Measurements from ENCODE around the gene SMIM27. TPM values are rescaled to one million over a fixed set of nuclear protein-coding genes. Genes with fewer than 3 reads are reported as not detected.
A peak's percentile ranks its signal among the peaks of the same experiment; 100 is the strongest.

SMIM27 gene
- total and polyA plus RNA-seq, 2 of the 13 experiments (the other 11 are each of a cell fraction or from before 2014, with no cell fraction given), result 17.9 to 19.0 TPM

GRCh38 chr9:32578976-32579375, 26.8 kb downstream of the SMIM27 start:
- ChIA-PET CTCF (ENCODE audit: low intra/inter-chr PET ratio, low total read pairs) (interaction anchor here (0.7 to 4.9 kb wide), 3 partner anchors 196 to 390 kb away, joined by 3 to 115 read pairs (median 6); no protein-coding TSS in a partner anchor), POLR2A (interaction anchor here (1.6 kb wide), 1 partner anchor 200 kb away, joined by 4 read pairs; no protein-coding TSS in a partner anchor)
- Histone ChIP-seq H3K4me2 (ENCODE audit: low read depth, low read length) (peak overlapping the region; percentile 45), H3K4me1 (ENCODE audit: insufficient read depth, low read length) (peaks cover 19% of the 10 kb centered on the region), H3K4me3 (replicated peaks in 1 of 3; ENCODE audit: insufficient read depth in 1 of 3, low read depth in 2 of 3, low read length in 3 of 3) (no peak overlapping the region), H3K79me2 (ENCODE audit: insufficient read depth, low read length) (no peaks in the 10 kb centered on the region), H4K20me1 (ENCODE audit: insufficient read depth, low read length) (no peaks in the 10 kb centered on the region), H3K27ac (ENCODE audit: extremely low read length, insufficient read depth, low read length) (no peak overlapping the region), H3K9ac (ENCODE audit: insufficient read depth, low read depth, low read length) (no peak overlapping the region), H3K27me3 (ENCODE audit: control insufficient read depth in 1 of 2, insufficient read depth in 2 of 2, low read length in 2 of 2) (no peaks in the 10 kb centered on the region), H3K9me3 (ENCODE audit: low read length) (no peaks in the 10 kb centered on the region), H3K36me3 (replicated peaks in 1 of 2; ENCODE audit: control insufficient read depth in 1 of 2, insufficient read depth in 2 of 2, low read length in 2 of 2) (no peaks in the 10 kb centered on the region), H2AFZ (ENCODE audit: low read length) (no peak overlapping the region)
- ATAC-seq (no peak), FAIRE-seq (no peak), DNase-seq (ENCODE audit: low spot score) (no peak)
- TF ChIP-seq, protein P1, sequence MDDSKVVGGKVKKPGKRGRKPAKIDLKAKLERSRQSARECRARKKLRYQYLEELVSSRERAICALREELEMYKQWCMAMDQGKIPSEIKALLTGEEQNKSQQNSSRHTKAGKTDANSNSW (CRISPR knock-in tag; IDR thresholded peaks at IDR 0.05; ENCODE audit: borderline replicate concordance), result no peak
- no peak for TF ChIP-seq PAF1 (CRISPR knock-in tag; IDR thresholded peaks at IDR 0.05)
- TF ChIP-seq SRF (IDR thresholded peaks at IDR 0.05; ENCODE audit: low read depth, low read length), result 0 out of 2 replicates have a peak, but pooled peaks have one; percentile 47
- TF ChIP-seq RFXAP (CRISPR knock-in tag; IDR thresholded peaks at IDR 0.05; ENCODE audit: borderline replicate concordance), result no peak
- in situ Hi-C loops (cut with HindIII; ENCODE audit: extremely low pct_ligation_motif_present, low pct_unique_long_range_greater_than_20kb), result no loop called here
- BruUV-seq (replicated peaks), result no TSS peak
- intact Hi-C loops (cut with micrococcal nuclease; ENCODE audit: unreplicated experiment), result loop anchor here (1.0 kb wide), 2 partner anchors 147 to 201 kb away; no protein-coding TSS in a partner anchor
- 17% methylated on average over 5 of the region's 5 CpGs for WGBS (ENCODE audit: low lambda C conversion rate)

GRCh38 chr9:32579706-32580331, 27.7 kb downstream of the SMIM27 start:
- Histone ChIP-seq H3K27ac (ENCODE audit: extremely low read length, insufficient read depth, low read length) (no peak overlapping the region), H2AFZ (ENCODE audit: low read length) (no peak overlapping the region), H3K4me3 (replicated peaks in 1 of 3; ENCODE audit: insufficient read depth in 1 of 3, low read depth in 2 of 3, low read length in 3 of 3) (no peak overlapping the region), H3K27me3 (ENCODE audit: control insufficient read depth in 1 of 2, insufficient read depth in 2 of 2, low read length in 2 of 2) (no peaks in the 10 kb centered on the region), H3K4me1 (ENCODE audit: insufficient read depth, low read length) (peaks cover 18% of the 10 kb centered on the region), H3K79me2 (ENCODE audit: insufficient read depth, low read length) (no peaks in the 10 kb centered on the region), H3K36me3 (replicated peaks in 1 of 2; ENCODE audit: control insufficient read depth in 1 of 2, insufficient read depth in 2 of 2, low read length in 2 of 2) (no peaks in the 10 kb centered on the region), H3K9ac (ENCODE audit: insufficient read depth, low read depth, low read length) (no peak overlapping the region), H3K9me3 (ENCODE audit: low read length) (no peaks in the 10 kb centered on the region), H3K4me2 (ENCODE audit: low read depth, low read length) (0 out of 2 replicates have a peak overlapping the region, but pooled peaks have one; percentile 45), H4K20me1 (ENCODE audit: insufficient read depth, low read length) (no peaks in the 10 kb centered on the region)
- BruUV-seq (replicated peaks), result no TSS peak
- WGBS (ENCODE audit: low lambda C conversion rate), result 0% methylated on average over 4 of the region's 4 CpGs
- ChIA-PET CTCF (ENCODE audit: low intra/inter-chr PET ratio, low total read pairs) (interaction anchor here (0.7 to 4.9 kb wide), 3 partner anchors 197 to 389 kb away, joined by 3 to 115 read pairs (median 6); no protein-coding TSS in a partner anchor), POLR2A (interaction anchor here (1.6 kb wide), 1 partner anchor 201 kb away, joined by 4 read pairs; no protein-coding TSS in a partner anchor)
- in situ Hi-C loops (cut with HindIII; ENCODE audit: extremely low pct_ligation_motif_present, low pct_unique_long_range_greater_than_20kb) (loop anchor here (5.0 kb wide), 1 partner anchor 387 kb away; no protein-coding TSS in a partner anchor), intact Hi-C loops (cut with micrococcal nuclease; ENCODE audit: unreplicated experiment) (loop anchor here (1.0 kb wide), 2 partner anchors 148 to 202 kb away; no protein-coding TSS in a partner anchor)
- FAIRE-seq (peak; percentile 57), DNase-seq (ENCODE audit: low spot score) (peak; percentile 38), ATAC-seq (peak; percentile 51)
- TF ChIP-seq KMT2A (CRISPR knock-in tag; IDR thresholded peaks at IDR 0.05) (no peak), STAG1 (CRISPR knock-in tag; IDR thresholded peaks at IDR 0.05) (peak; percentile 77), CHCHD3 (CRISPR knock-in tag; IDR thresholded peaks at IDR 0.05) (no peak), RAD21 (CRISPR knock-in tag; IDR thresholded peaks at IDR 0.05) (peak; percentile 40), IRX3 (CRISPR knock-in tag; IDR thresholded peaks at IDR 0.05; ENCODE audit: borderline replicate concordance, low read depth) (no peak), GFI1 (CRISPR knock-in tag; IDR thresholded peaks at IDR 0.05; ENCODE audit: borderline replicate concordance) (0 out of 2 replicates have a peak, but pooled peaks have one; percentile 24), ZNF225 (CRISPR knock-in tag; IDR thresholded peaks at IDR 0.05) (no peak), SMC3 (IDR thresholded peaks at IDR 0.05; ENCODE audit: low read length) (peak; percentile 88)
- TF ChIP-seq, protein P2, sequence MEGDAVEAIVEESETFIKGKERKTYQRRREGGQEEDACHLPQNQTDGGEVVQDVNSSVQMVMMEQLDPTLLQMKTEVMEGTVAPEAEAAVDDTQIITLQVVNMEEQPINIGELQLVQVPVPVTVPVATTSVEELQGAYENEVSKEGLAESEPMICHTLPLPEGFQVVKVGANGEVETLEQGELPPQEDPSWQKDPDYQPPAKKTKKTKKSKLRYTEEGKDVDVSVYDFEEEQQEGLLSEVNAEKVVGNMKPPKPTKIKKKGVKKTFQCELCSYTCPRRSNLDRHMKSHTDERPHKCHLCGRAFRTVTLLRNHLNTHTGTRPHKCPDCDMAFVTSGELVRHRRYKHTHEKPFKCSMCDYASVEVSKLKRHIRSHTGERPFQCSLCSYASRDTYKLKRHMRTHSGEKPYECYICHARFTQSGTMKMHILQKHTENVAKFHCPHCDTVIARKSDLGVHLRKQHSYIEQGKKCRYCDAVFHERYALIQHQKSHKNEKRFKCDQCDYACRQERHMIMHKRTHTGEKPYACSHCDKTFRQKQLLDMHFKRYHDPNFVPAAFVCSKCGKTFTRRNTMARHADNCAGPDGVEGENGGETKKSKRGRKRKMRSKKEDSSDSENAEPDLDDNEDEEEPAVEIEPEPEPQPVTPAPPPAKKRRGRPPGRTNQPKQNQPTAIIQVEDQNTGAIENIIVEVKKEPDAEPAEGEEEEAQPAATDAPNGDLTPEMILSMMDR (CRISPR knock-in tag; IDR thresholded peaks at IDR 0.05), result peak; percentile 78

All from HepG2 (cell line).